ENCODE results near the gene MRPL19.

DNA sequence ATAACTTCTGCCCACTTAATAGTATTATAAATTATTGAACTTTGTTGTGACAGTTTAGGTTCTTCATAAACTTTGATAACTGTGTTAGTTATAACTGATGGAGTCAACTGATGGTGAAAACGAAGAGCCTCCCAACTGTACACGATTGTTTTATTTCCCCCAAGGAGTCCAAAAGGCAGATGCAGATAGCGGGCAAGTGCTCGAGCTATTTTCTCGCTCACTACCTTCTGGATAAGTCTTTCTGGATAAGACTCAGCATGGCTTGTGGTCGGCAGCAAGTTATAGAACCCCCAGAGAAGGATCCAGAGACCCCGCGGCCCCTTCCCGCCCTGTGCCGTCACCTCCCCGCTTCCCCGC, 63.6 kb downstream of the MRPL19 start:
- TF ChIP-seq CTCF (IDR thresholded peaks at IDR 0.05) = no peak
- no peak for TF ChIP-seq POLR2AphosphoS5 (IDR thresholded peaks at IDR 0.05)
